K562 treated with DMSO at 1 percent for 24 hours (cell line): ENCODE measurements around the gene EIF2B1. TPM values are rescaled to one million over a fixed set of nuclear protein-coding genes. Genes with fewer than 3 reads are reported as not detected.

ENCODE experiments used
- total RNA-seq: library from RNA; unstranded; fragments of 300-600 nt; gene quantifications from 2 replicates; pipeline ENCODE4 v1.2.3, GENCODE V29; 2022; ENCODE audit warnings: low read depth; ENCODE audit not compliant: insufficient read depth

EIF2B1 gene
- total RNA-seq: 34.2 and 40.9 TPM in 2 replicates

DNA sequence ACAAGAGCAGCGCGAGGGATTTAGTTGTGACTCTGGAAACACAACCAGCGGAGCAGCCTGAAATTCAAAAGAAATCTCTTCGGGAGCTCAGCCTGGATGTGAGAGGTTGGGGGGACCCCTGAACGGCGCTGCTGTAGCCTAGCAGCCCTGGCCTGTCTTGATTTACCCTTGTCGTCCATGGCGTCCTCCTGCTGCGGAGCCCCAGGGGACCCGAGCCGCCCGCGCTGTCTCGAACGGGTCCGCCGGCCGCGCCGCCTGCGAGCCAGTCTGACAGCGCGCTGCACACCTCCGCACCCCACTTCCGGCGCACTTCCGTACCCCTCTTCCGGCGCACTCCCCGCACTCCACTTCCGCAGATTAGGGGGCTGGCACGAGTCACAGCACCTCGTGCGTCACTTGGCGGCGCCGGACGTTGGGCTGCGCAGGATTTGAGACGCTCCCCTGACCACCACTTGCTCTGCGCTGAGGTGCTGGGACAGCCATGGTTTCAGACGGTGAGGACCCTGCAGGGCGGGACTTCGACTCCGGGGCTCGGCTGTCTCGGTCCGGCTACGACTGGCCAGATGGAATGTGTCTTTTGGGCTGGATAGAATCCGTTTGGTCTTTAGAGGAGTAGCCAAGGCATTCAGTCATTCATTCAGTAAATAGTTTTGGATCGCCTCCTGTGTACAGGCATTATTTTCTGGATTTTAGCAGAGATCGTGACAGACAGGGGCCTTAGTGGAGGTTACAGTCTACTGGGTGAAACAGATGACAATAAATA is at the start of gene EIF2B1, which contains the start of gene GTF2H3:
TSS of gene EIF2B1 (minus strand) at position 308 of the 763 bp plus-strand sequence. CDS start at position 179, 129 bp downstream.
TSS of gene GTF2H3 (plus strand) at position 451 of the 763 bp plus-strand sequence. CDS start at position 482, 31 bp downstream.

GRCh38 chr12:123670882-123671728 is 37.6 kb upstream of the EIF2B1 start, which contains the start of gene TCTN2:
TSS of gene TCTN2 (plus strand) at chr12:123671113. CDS start at chr12:123671241, 128 bp downstream.

DNA sequence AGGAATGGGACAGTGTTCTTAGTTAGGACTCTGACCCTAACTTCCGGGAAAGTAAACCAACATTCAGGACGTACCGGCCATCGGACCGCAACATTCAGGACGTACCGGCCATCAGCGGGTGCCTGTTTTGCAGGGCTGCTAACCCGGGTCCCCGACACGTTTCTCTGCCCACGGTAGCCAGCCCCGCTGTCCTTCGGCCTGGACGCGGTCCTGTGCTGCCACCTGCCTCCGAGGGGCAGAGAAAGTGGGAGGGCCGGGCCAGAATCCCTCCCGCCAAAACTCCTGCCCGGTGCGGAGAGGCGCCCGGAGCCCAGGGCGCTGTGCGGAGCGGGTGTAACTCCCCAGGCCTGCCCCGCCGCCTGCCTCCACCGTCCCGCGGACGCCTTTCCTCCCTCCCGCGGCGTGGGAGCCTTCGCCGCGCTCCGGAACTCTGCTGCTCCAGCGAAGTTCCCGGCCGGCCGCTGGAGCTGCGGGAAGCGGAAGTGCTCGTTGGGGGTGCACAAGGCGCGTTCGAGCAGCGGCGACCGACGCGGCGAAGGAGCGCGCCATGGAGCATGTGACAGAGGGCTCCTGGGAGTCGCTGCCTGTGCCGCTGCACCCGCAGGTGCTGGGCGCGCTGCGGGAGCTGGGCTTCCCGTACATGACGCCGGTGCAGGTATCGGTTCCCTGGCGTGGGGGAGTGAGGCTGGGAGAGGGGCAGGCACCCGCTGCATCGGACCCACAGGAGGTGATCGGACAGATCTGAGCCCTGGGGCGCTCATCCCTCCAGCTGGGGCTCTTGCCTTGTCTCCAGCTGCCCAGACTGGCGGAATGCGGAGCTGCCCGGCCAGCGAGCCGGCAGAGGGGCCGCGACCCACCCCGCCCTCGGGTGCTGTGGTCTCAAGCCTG is 31.6 kb downstream of the EIF2B1 start, which contains the start of gene DDX55:
TSS of gene DDX55 (plus strand) at position 498 of the 888 bp plus-strand sequence. CDS start at position 548, 50 bp downstream.

Other genes with a start within 250 kb of the EIF2B1 start
- gene KMT5A, start 249.6 kb downstream of the EIF2B1 start, total RNA-seq: 74.3 and 89.5 TPM in 2 replicates
- gene RILPL2, start 197.0 kb downstream of the EIF2B1 start, total RNA-seq: 6.2 and 6.3 TPM in 2 replicates
- gene SNRNP35, start 175.5 kb downstream of the EIF2B1 start, total RNA-seq: 19.7 TPM in 2 replicates
- gene RILPL1, start 100.0 kb downstream of the EIF2B1 start, total RNA-seq: 6.1 and 6.5 TPM in 2 replicates
- 94.5 and 99.0 TPM in 2 replicates for gene TMED2, start 49.1 kb downstream of the EIF2B1 start, total RNA-seq
- 16.2 and 20.0 TPM in 2 replicates for gene DDX55, start 31.6 kb downstream of the EIF2B1 start, total RNA-seq
- gene GTF2H3, start 143 bp upstream of the EIF2B1 start, total RNA-seq: 11.8 and 12.0 TPM in 2 replicates
- gene TCTN2, start 37.4 kb upstream of the EIF2B1 start, total RNA-seq: 4.6 and 5.6 TPM in 2 replicates
- 14.6 and 17.5 TPM in 2 replicates for gene ATP6V0A2, start 78.7 kb upstream of the EIF2B1 start, total RNA-seq
- gene DNAH10, start 128.6 kb upstream of the EIF2B1 start, total RNA-seq: 0.58 and 0.65 TPM in 2 replicates